IMR-90 (cell line): ENCODE measurements around the gene RAB11FIP3.

Source experiments
- BHLHE40 ChIP-seq: fragments of 150-350 bp; IDR thresholded peaks from 2 replicates; pipeline ENCODE4 v1.6.1; 2016; ENCODE audit warnings: mild to moderate bottlenecking, low read depth, low read length
- CEBPB ChIP-seq: IDR thresholded peaks from 2 replicates; pipeline ENCODE4 v1.6.1; 2012; ENCODE audit warnings: low read depth, low read length, improper control_type of control experiment
- MAFK ChIP-seq: IDR thresholded peaks from 2 replicates; pipeline ENCODE4 v1.6.1; 2012; ENCODE audit warnings: low read depth, low read length, improper control_type of control experiment
- MXI1 ChIP-seq: IDR thresholded peaks from 2 replicates; pipeline ENCODE4 v1.6.1; 2012; ENCODE audit warnings: low read depth, mild to moderate bottlenecking, low read length, moderate library complexity, borderline replicate concordance
- POLR2A ChIP-seq: IDR thresholded peaks from 2 replicates; pipeline ENCODE4 v1.6.1; 2012; ENCODE audit warnings: mild to moderate bottlenecking, low read depth, low read length
- RAD21 ChIP-seq: IDR thresholded peaks from 2 replicates; pipeline ENCODE4 v1.6.1; 2012; ENCODE audit warnings: low read length, improper control_type of control experiment
- RCOR1 ChIP-seq: IDR thresholded peaks from 2 replicates; pipeline ENCODE4 v1.6.1; 2012; ENCODE audit warnings: mild to moderate bottlenecking, low read length, improper control_type of control experiment; ENCODE audit not compliant: insufficient replicate concordance
- RFX5 ChIP-seq: IDR thresholded peaks from 2 replicates; pipeline ENCODE4 v1.8.0; 2012; ENCODE audit warnings: low read depth, mild to moderate bottlenecking, low read length, moderate library complexity
- SMC3 ChIP-seq: fragments of 150-350 bp; IDR thresholded peaks from 2 replicates; pipeline ENCODE4 v1.6.1; 2016; ENCODE audit warnings: low read depth, mild to moderate bottlenecking, antibody characterized with exemption, low read length, moderate library complexity
- TF ChIP-seq, protein P1 (sequence below): conservative IDR thresholded peaks from 2 replicates; pipeline ENCODE4 v1.5.1; 2012; ENCODE audit warnings: mild to moderate bottlenecking, low read depth, low read length, improper control_type of control experiment
- TF ChIP-seq, protein P2 (sequence below): fragments of 150-350 bp; IDR thresholded peaks from 2 replicates; pipeline ENCODE4 v1.6.1; 2017; ENCODE audit warnings: mild to moderate bottlenecking, antibody characterized with exemption, low read length, low read depth
- TF ChIP-seq, protein P3 (sequence below): fragments of 150-350 bp; IDR thresholded peaks from 2 replicates; pipeline ENCODE4 v1.6.1; 2016; ENCODE audit warnings: low read depth, mild to moderate bottlenecking, low read length, moderate library complexity, borderline replicate concordance

DNA sequence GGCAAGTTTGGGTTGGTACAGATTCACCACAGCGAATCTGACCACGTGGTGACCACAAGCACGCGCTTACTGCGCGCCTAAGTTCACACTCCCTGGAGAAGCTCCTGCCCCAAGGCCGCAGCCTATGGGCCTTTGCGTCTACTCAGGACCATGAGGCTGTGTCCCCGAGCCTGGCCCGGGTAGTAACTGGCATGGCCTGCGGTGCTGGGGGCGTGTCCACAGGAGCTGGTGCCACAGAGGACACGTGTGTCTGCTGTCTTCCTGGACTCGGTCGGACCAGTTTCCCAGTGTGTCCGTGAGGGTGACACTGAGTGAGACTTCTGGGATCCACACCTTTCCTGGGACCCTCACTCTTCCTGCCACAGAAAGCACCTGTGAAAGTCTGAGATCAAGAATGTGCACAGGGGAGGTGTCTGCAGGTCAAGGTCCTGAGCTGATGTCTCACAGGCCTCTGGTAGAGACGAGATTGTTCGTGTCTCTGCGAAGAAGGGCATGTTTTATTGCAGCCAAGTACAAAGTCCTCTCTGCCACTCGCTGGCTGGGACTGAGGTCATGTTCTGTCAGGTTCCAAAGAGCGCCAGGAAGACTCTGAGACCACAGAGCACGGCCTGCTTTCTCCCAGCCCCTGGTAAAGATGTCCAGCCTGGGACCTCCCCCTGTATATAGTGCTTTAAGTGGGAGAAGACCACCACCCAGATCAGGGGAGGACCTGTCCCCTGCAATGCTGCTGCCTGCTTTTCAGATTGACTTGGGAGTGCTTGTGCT, 76.9 kb downstream of the RAB11FIP3 start:
- TF ChIP-seq, protein P1, sequence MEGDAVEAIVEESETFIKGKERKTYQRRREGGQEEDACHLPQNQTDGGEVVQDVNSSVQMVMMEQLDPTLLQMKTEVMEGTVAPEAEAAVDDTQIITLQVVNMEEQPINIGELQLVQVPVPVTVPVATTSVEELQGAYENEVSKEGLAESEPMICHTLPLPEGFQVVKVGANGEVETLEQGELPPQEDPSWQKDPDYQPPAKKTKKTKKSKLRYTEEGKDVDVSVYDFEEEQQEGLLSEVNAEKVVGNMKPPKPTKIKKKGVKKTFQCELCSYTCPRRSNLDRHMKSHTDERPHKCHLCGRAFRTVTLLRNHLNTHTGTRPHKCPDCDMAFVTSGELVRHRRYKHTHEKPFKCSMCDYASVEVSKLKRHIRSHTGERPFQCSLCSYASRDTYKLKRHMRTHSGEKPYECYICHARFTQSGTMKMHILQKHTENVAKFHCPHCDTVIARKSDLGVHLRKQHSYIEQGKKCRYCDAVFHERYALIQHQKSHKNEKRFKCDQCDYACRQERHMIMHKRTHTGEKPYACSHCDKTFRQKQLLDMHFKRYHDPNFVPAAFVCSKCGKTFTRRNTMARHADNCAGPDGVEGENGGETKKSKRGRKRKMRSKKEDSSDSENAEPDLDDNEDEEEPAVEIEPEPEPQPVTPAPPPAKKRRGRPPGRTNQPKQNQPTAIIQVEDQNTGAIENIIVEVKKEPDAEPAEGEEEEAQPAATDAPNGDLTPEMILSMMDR, result no peak
- TF ChIP-seq SMC3 (no peak), POLR2A (no peak), RFX5 (no peak), CEBPB (no peak), RCOR1 (no peak), RAD21 (no peak), BHLHE40 (no peak), MXI1 (no peak), MAFK (no peak)
- TF ChIP-seq, protein P2, sequence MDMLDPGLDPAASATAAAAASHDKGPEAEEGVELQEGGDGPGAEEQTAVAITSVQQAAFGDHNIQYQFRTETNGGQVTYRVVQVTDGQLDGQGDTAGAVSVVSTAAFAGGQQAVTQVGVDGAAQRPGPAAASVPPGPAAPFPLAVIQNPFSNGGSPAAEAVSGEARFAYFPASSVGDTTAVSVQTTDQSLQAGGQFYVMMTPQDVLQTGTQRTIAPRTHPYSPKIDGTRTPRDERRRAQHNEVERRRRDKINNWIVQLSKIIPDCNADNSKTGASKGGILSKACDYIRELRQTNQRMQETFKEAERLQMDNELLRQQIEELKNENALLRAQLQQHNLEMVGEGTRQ, result no peak
- TF ChIP-seq, protein P3, sequence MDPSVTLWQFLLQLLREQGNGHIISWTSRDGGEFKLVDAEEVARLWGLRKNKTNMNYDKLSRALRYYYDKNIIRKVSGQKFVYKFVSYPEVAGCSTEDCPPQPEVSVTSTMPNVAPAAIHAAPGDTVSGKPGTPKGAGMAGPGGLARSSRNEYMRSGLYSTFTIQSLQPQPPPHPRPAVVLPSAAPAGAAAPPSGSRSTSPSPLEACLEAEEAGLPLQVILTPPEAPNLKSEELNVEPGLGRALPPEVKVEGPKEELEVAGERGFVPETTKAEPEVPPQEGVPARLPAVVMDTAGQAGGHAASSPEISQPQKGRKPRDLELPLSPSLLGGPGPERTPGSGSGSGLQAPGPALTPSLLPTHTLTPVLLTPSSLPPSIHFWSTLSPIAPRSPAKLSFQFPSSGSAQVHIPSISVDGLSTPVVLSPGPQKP, result no peak
